BE2C (cell line): ENCODE measurements around the gene KRT72.

Experiments used
- DNase-seq: peaks from one replicate; pipeline ENCODE4 v3.0.0-alpha.2; 2020
- H3K27me3 ChIP-seq: fragments of 250-450 bp; sonication (Bioruptor Pico); 2 replicates; pipeline ENCODE4 v1.5.1; 2020; ENCODE audit warnings: mild to moderate bottlenecking
- H3K36me3 ChIP-seq: fragments of 250-450 bp; sonication (Bioruptor Pico); 2 replicates; pipeline ENCODE4 v1.5.1; 2020; ENCODE audit warnings: mild to moderate bottlenecking
- H3K4me1 ChIP-seq: fragments of 250-450 bp; sonication (Bioruptor Pico); 2 replicates; pipeline ENCODE4 v1.5.1; 2020
- H3K4me3 ChIP-seq: 2 replicates; pipeline ENCODE4 v1.5.1; 2011; ENCODE audit warnings: low read depth, low read length
- H3K9me3 ChIP-seq: fragments of 250-450 bp; sonication (Bioruptor Pico); 2 replicates; pipeline ENCODE4 v1.5.1; 2020
- CTCF ChIP-seq: IDR thresholded peaks from 2 replicates; pipeline ENCODE4 v1.5.1; 2012; ENCODE audit warnings: mild to moderate bottlenecking, low read depth, low read length

KRT72 gene

GRCh38 chr12:52546126-52546525 is 55.1 kb downstream of the KRT72 start:
- TF ChIP-seq CTCF: no peak
- Histone ChIP-seq H3K4me3 (no peak overlapping the region), H3K9me3 (no peaks in the 10 kb centered on the region), H3K36me3 (no peaks in the 10 kb centered on the region), H3K4me1 (no peaks in the 10 kb centered on the region), H3K27me3 (peaks cover 17% of the 10 kb centered on the region)
- DNase-seq: no peak

GRCh38 chr12:52543985-52544883 is 57.0 kb downstream of the KRT72 start:
- Histone ChIP-seq H3K27me3 (peaks cover 2% of the 10 kb centered on the region), H3K9me3 (no peaks in the 10 kb centered on the region), H3K4me3 (no peak overlapping the region), H3K36me3 (no peaks in the 10 kb centered on the region), H3K4me1 (no peaks in the 10 kb centered on the region)
- no peak for DNase-seq
- no peak for TF ChIP-seq CTCF

- no peaks in the 10 kb centered on the region for H3K9me3 ChIP-seq
- H3K4me3 ChIP-seq: no peak overlapping the region
- TF ChIP-seq CTCF: no peak
- H3K4me1 ChIP-seq: no peaks in the 10 kb centered on the region
- H3K36me3 ChIP-seq: no peaks in the 10 kb centered on the region
- DNase-seq: no peak
- no peaks in the 10 kb centered on the region; the same call in none of the 2 replicates for H3K27me3 ChIP-seq
Measured at GRCh38 chr12:52542785-52543318, 58.4 kb downstream of the KRT72 start.

GRCh38 chr12:52542157-52542556 is 59.1 kb downstream of the KRT72 start:
- no peak overlapping the region for H3K4me3 ChIP-seq
- H3K27me3 ChIP-seq: no peaks in the 10 kb centered on the region; the same call in 1 of the 2 replicates
- DNase-seq: no peak
- H3K9me3 ChIP-seq: no peaks in the 10 kb centered on the region
- H3K36me3 ChIP-seq: no peaks in the 10 kb centered on the region
- no peaks in the 10 kb centered on the region for H3K4me1 ChIP-seq
- no peak for TF ChIP-seq CTCF

- TF ChIP-seq CTCF: no peak
- H3K4me1 ChIP-seq: no peaks in the 10 kb centered on the region
- no peaks in the 10 kb centered on the region for H3K9me3 ChIP-seq
- no peak for DNase-seq
- no peaks in the 10 kb centered on the region; the same call in 1 of the 2 replicates for H3K27me3 ChIP-seq
- H3K4me3 ChIP-seq: no peak overlapping the region
- no peaks in the 10 kb centered on the region for H3K36me3 ChIP-seq
Measured at GRCh38 chr12:52541709-52542108, 59.6 kb downstream of the KRT72 start.

- Histone ChIP-seq H3K4me3 (no peak overlapping the region), H3K36me3 (no peaks in the 10 kb centered on the region), H3K4me1 (no peaks in the 10 kb centered on the region), H3K9me3 (no peaks in the 10 kb centered on the region), H3K27me3 (no peaks in the 10 kb centered on the region)
- DNase-seq: no peak
- no peak for TF ChIP-seq CTCF
Measured at GRCh38 chr12:52540531-52540930, 60.7 kb downstream of the KRT72 start.
